HepG2 (cell line): ENCODE measurements around the gene GSC.
"Not testable (repeated sequence)": the region's sequence is repeated elsewhere in the genome, so short reads cannot be mapped to it uniquely, and the experiment has no call there.

Source experiments
- MAF1 ChIP-seq: sonication (generic); formaldehyde crosslinking; IDR thresholded peaks from 2 replicates; pipeline ENCODE4 v1.5.0; 2020; ENCODE audit warnings: missing genetic modification reagents, borderline replicate concordance
- ZNF225 ChIP-seq: sonication (generic); formaldehyde crosslinking; IDR thresholded peaks from 2 replicates; pipeline ENCODE4 v1.4.0; 2020; ENCODE audit warnings: mild to moderate bottlenecking, missing genetic modification reagents
- TF ChIP-seq, protein P1 (sequence below): sonication (generic); formaldehyde crosslinking; IDR thresholded peaks from 2 replicates; pipeline ENCODE4 v1.5.0; 2020; ENCODE audit warnings: mild to moderate bottlenecking, missing genetic modification reagents, moderate library complexity

DNA sequence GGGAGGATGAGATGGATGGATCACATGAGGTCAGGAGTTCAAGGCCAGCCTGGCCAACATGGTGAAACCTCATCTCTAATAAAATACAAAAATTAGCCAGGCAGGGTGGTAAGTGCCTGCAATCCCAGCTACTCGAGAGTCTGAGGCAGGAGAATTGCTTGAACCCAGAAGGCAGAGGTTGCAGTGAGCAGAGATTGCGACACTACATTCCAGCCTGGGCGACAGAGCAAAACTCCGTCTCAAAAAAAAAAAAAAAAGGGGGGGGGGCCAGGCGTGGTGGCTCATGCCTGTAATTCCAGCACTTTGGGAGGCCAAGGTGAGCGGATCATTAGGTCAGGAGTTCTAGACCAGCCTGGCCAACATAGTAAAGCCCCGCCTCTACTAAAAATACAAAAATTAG is 22.8 kb downstream of the GSC start:
- TF ChIP-seq ZNF225, MAF1 (CRISPR knock-in tag): not testable (repeated sequence)
- TF ChIP-seq, protein P1, sequence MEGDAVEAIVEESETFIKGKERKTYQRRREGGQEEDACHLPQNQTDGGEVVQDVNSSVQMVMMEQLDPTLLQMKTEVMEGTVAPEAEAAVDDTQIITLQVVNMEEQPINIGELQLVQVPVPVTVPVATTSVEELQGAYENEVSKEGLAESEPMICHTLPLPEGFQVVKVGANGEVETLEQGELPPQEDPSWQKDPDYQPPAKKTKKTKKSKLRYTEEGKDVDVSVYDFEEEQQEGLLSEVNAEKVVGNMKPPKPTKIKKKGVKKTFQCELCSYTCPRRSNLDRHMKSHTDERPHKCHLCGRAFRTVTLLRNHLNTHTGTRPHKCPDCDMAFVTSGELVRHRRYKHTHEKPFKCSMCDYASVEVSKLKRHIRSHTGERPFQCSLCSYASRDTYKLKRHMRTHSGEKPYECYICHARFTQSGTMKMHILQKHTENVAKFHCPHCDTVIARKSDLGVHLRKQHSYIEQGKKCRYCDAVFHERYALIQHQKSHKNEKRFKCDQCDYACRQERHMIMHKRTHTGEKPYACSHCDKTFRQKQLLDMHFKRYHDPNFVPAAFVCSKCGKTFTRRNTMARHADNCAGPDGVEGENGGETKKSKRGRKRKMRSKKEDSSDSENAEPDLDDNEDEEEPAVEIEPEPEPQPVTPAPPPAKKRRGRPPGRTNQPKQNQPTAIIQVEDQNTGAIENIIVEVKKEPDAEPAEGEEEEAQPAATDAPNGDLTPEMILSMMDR (CRISPR knock-in tag) = not testable (repeated sequence)
